ENCODE results near the gene PIP5K1C. TPM values are rescaled to one million over a fixed set of nuclear protein-coding genes. Genes with fewer than 3 reads are reported as not detected.

PIP5K1C gene
- total and polyA plus RNA-seq, 9 of the 15 experiments (the other 6 are each of a cell fraction or from before 2014, with no cell fraction given), result 0.38 to 22.1 (median 4.1) TPM

- TF ChIP-seq, protein P1, sequence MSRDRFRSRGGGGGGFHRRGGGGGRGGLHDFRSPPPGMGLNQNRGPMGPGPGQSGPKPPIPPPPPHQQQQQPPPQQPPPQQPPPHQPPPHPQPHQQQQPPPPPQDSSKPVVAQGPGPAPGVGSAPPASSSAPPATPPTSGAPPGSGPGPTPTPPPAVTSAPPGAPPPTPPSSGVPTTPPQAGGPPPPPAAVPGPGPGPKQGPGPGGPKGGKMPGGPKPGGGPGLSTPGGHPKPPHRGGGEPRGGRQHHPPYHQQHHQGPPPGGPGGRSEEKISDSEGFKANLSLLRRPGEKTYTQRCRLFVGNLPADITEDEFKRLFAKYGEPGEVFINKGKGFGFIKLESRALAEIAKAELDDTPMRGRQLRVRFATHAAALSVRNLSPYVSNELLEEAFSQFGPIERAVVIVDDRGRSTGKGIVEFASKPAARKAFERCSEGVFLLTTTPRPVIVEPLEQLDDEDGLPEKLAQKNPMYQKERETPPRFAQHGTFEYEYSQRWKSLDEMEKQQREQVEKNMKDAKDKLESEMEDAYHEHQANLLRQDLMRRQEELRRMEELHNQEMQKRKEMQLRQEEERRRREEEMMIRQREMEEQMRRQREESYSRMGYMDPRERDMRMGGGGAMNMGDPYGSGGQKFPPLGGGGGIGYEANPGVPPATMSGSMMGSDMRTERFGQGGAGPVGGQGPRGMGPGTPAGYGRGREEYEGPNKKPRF (IDR thresholded peaks at IDR 0.05; ENCODE audit: low read depth, low read length), result no peak
- TF ChIP-seq, protein P2, sequence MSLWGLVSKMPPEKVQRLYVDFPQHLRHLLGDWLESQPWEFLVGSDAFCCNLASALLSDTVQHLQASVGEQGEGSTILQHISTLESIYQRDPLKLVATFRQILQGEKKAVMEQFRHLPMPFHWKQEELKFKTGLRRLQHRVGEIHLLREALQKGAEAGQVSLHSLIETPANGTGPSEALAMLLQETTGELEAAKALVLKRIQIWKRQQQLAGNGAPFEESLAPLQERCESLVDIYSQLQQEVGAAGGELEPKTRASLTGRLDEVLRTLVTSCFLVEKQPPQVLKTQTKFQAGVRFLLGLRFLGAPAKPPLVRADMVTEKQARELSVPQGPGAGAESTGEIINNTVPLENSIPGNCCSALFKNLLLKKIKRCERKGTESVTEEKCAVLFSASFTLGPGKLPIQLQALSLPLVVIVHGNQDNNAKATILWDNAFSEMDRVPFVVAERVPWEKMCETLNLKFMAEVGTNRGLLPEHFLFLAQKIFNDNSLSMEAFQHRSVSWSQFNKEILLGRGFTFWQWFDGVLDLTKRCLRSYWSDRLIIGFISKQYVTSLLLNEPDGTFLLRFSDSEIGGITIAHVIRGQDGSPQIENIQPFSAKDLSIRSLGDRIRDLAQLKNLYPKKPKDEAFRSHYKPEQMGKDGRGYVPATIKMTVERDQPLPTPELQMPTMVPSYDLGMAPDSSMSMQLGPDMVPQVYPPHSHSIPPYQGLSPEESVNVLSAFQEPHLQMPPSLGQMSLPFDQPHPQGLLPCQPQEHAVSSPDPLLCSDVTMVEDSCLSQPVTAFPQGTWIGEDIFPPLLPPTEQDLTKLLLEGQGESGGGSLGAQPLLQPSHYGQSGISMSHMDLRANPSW (CRISPR knock-in tag; IDR thresholded peaks at IDR 0.05), result no peak
- TF ChIP-seq, protein P3, sequence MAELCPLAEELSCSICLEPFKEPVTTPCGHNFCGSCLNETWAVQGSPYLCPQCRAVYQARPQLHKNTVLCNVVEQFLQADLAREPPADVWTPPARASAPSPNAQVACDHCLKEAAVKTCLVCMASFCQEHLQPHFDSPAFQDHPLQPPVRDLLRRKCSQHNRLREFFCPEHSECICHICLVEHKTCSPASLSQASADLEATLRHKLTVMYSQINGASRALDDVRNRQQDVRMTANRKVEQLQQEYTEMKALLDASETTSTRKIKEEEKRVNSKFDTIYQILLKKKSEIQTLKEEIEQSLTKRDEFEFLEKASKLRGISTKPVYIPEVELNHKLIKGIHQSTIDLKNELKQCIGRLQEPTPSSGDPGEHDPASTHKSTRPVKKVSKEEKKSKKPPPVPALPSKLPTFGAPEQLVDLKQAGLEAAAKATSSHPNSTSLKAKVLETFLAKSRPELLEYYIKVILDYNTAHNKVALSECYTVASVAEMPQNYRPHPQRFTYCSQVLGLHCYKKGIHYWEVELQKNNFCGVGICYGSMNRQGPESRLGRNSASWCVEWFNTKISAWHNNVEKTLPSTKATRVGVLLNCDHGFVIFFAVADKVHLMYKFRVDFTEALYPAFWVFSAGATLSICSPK (IDR thresholded peaks at IDR 0.05; ENCODE audit: borderline replicate concordance), result no peak
- TF ChIP-seq HDGF (IDR thresholded peaks at IDR 0.05) (peak; percentile 95), ZNF12 (CRISPR knock-in tag; IDR thresholded peaks at IDR 0.05) (no peak), ZSCAN32 (CRISPR knock-in tag; IDR thresholded peaks at IDR 0.05) (no peak), ZBTB8A (IDR thresholded peaks at IDR 0.05; ENCODE audit: partially characterized antibody) (no peak), ETV5 (CRISPR knock-in tag; IDR thresholded peaks at IDR 0.05; ENCODE audit: low read depth) (0 out of 2 replicates have a peak, but pooled peaks have one; percentile 61), ELK1 (CRISPR knock-in tag; IDR thresholded peaks at IDR 0.05) (no peak), ESRRA (IDR thresholded peaks at IDR 0.05; ENCODE audit: borderline replicate concordance, low read depth) (peak; percentile 92), SIN3A (IDR thresholded peaks at IDR 0.05; ENCODE audit: borderline replicate concordance in 2 of 2, control insufficient read depth in 1 of 2, low read depth in 2 of 2, low read length in 2 of 2) (peak in 1 of 2 experiments; percentile 83; a peak in 1 of 4 replicates)
- TF ChIP-seq, protein P4, sequence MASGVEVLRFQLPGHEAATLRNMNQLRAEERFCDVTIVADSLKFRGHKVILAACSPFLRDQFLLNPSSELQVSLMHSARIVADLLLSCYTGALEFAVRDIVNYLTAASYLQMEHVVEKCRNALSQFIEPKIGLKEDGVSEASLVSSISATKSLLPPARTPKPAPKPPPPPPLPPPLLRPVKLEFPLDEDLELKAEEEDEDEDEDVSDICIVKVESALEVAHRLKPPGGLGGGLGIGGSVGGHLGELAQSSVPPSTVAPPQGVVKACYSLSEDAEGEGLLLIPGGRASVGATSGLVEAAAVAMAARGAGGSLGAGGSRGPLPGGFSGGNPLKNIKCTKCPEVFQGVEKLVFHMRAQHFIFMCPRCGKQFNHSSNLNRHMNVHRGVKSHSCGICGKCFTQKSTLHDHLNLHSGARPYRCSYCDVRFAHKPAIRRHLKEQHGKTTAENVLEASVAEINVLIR (CRISPR knock-in tag; IDR thresholded peaks at IDR 0.05), result no peak
- TF ChIP-seq, protein P5, sequence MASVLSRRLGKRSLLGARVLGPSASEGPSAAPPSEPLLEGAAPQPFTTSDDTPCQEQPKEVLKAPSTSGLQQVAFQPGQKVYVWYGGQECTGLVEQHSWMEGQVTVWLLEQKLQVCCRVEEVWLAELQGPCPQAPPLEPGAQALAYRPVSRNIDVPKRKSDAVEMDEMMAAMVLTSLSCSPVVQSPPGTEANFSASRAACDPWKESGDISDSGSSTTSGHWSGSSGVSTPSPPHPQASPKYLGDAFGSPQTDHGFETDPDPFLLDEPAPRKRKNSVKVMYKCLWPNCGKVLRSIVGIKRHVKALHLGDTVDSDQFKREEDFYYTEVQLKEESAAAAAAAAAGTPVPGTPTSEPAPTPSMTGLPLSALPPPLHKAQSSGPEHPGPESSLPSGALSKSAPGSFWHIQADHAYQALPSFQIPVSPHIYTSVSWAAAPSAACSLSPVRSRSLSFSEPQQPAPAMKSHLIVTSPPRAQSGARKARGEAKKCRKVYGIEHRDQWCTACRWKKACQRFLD (CRISPR knock-in tag; IDR thresholded peaks at IDR 0.05), result no peak
Observed at GRCh38 chr19:3721131-3721886, 21.0 kb upstream of the PIP5K1C start (continued).
